ENCODE results near the gene PEX26. TPM values are rescaled to one million over a fixed set of nuclear protein-coding genes. Genes with fewer than 3 reads are reported as not detected.
"Not testable (repeated sequence)": the region's sequence is repeated elsewhere in the genome, so short reads cannot be mapped to it uniquely, and the experiment has no call there.

Gene PEX26
- total RNA-seq, 1 experiment from 2014 or later = 19.2 TPM

DNA sequence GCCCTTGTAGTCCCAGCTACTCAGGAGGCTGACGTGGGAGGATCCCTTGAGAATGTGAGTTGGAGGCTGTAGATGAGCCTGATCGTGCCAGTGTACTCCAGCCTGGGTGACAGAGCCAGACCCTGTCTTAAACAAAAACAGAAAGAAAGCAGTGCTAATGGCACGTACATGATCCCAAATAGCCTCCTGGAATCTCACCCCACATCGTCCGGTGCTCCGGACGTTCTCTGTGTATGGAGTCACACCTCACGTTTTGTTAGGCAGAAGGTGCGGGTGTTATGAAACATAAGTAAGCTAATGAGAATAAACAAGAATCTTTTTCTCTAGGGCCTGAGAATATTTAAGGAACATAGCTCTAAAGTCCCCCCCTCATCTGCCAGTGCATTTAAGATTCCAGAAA, 29.7 kb upstream of the PEX26 start:
- H3K27me3 ChIP-seq (replicated peaks) = no peaks in the 10 kb centered on the region
- H3K36me3 ChIP-seq = no peaks in the 10 kb centered on the region
- H3K4me3 ChIP-seq = no peak overlapping the region
- no peak overlapping the region for H3K27ac ChIP-seq
- no peaks in the 10 kb centered on the region for H3K4me1 ChIP-seq (replicated peaks)
- H3K9me3 ChIP-seq (replicated peaks) = no peaks in the 10 kb centered on the region
- DNase-seq (ENCODE audit: low read depth in 1 of 2, low spot score in 2 of 2) = no peak

DNA sequence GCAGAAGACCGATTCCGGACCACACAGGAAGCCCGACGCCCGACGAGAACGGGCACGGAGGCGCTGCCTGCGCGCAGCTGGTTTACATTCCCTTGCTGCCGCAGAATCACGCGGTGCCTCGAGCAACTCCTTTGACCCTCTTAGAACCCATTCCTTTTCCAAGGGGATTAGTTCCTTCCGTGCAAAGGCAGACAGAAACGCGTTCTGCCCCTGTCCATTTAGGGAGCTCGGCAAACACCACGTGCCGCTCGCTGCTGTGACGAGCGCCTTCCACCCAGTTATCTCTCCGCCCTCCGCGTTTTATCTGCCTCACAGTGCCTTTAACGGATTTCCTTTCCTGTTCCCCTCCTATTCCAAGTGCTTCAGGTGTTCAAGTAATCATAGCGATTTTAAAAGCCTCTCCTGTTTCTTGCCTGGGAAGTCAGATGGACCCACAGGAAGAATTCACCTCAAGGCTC, 29.3 kb upstream of the PEX26 start:
- H3K4me3 ChIP-seq = no peak overlapping the region
- H3K9me3 ChIP-seq (replicated peaks) = no peaks in the 10 kb centered on the region
- H3K27me3 ChIP-seq (replicated peaks) = no peaks in the 10 kb centered on the region
- no peak for DNase-seq (ENCODE audit: low read depth in 1 of 2, low spot score in 2 of 2)
- no peaks in the 10 kb centered on the region for H3K4me1 ChIP-seq (replicated peaks)
- H3K27ac ChIP-seq = no peak overlapping the region
- no peaks in the 10 kb centered on the region for H3K36me3 ChIP-seq

DNA sequence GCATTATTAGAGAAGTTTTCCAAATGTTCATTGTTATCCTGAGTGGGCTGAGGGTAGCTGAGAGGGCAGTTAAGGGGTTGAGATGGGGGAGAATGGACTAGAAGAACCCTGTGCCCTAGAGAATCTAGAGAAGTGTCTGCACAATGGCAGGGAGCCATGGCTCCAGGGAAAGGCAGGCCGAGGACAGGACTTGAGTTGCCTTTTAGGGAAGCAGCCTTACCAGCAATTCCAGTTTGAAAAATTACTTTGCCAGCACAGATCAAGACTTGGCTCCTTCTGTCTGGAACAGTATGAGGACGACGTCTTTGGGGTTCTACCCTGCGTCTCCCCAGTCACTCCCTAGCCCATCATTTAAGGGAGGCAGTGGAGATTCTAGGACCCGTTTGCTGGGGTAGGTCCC, 27.7 kb upstream of the PEX26 start:
- Histone ChIP-seq H3K27me3 (replicated peaks) (no peaks in the 10 kb centered on the region), H3K27ac (no peak overlapping the region), H3K4me1 (replicated peaks) (no peaks in the 10 kb centered on the region), H3K4me3 (no peak overlapping the region), H3K9me3 (replicated peaks) (no peaks in the 10 kb centered on the region), H3K36me3 (no peaks in the 10 kb centered on the region)
- DNase-seq (ENCODE audit: low read depth in 1 of 2, low spot score in 2 of 2) = no peak

DNA sequence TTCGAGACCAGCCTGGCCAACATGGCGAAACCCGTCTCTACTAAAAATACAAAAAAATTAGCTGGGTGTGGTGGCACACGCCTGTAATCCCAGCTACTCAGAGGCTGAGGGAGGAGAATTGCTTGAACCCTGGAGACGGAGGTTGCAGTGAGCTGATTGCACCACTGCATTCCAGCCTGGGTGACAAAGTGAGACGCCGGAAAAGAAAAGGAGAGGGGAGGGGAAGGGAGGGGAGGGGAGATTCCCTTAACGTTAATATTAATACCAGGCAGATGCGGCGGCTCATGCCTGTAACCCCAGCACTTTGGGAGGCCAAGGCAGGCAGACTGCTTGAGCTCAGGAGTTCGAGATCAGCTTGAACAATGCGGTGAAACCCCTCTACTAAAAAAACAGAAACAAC, 26.7 kb upstream of the PEX26 start:
- H3K9me3 ChIP-seq (replicated peaks); H3K36me3 ChIP-seq; H3K4me3 ChIP-seq; DNase-seq (ENCODE audit: low read depth in 1 of 2, low spot score in 2 of 2); H3K27ac ChIP-seq; H3K27me3 ChIP-seq (replicated peaks); H3K4me1 ChIP-seq (replicated peaks): not testable (repeated sequence)

DNA sequence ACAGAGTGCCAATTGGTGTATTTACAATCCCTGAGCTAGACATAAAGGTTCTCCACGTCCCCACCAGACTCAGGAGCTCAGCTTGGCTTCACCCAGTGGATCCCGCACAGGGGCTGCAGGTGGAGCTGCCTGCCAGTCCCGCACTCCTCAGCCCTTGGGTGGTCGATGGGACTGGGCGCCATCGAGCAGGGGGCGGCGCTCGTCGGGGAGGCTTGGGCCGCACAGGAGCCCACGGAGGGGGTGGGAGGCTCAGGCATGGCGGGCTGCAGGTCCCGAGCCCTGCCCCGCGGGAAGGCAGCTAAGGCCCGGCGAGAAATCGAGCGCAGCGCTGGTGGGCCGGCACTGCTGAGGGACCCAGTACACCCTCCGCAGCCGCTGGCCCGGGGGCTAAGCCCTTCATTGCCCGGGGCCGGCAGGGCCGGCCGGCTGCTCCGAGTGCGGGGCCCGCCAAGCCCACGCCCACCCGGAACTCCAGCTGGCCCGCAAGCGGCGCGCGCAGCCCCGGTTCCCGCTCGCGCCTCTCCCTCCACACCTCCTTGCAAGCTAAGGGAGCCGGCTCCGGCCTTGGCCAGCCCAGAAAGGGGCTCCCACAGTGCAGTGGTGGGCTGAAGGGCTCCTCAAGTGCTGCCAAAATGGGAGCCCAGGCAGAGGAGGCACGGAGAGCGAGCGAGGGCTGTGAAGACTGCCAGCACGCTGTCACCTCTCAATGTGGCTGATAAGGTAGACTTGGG, 24.4 kb upstream of the PEX26 start:
- peaks cover 30% of the 10 kb centered on the region for H3K4me1 ChIP-seq (replicated peaks)
- DNase-seq (ENCODE audit: low read depth in 1 of 2, low spot score in 2 of 2); H3K27ac ChIP-seq: not testable (repeated sequence)

DNA sequence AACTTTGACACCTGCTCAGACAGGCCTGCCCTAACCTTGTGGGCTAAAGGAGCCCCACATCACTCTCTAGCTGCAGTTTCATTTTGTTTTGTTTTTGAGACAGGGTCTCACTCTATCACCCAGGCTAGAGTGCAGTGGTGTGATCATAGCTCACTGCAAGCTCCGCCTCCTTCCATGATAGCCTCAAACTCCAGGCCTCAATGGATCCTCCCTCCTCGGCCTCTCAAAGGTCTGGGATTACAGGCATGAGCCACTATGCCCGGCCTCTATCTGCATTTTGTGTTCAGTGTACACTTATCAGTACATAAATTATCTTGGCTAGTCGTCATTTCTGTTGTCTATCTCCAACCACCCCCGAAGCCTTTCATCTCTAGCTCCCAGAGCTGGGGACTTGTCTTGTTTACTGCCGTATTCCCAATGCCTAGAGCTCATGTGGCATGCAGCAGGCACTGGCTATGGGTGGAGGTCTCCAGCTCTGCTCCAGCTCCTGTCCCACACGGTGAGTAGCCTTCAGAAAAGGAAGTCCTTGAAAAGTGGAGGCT, 22.1 kb upstream of the PEX26 start:
- H3K27ac ChIP-seq = peak overlapping the region; percentile 41
- H3K4me3 ChIP-seq = no peak overlapping the region
- no peaks in the 10 kb centered on the region for H3K9me3 ChIP-seq (replicated peaks)
- peaks cover 31% of the 10 kb centered on the region for H3K4me1 ChIP-seq (replicated peaks)
- no peaks in the 10 kb centered on the region for H3K27me3 ChIP-seq (replicated peaks)
- no peaks in the 10 kb centered on the region for H3K36me3 ChIP-seq
- no peak for DNase-seq (ENCODE audit: low read depth in 1 of 2, low spot score in 2 of 2)

More for the DNA sequence above, 24.4 kb upstream of the PEX26 start:
- H3K4me3 ChIP-seq; H3K36me3 ChIP-seq; H3K27me3 ChIP-seq (replicated peaks); H3K9me3 ChIP-seq (replicated peaks): not testable (repeated sequence)

DNA sequence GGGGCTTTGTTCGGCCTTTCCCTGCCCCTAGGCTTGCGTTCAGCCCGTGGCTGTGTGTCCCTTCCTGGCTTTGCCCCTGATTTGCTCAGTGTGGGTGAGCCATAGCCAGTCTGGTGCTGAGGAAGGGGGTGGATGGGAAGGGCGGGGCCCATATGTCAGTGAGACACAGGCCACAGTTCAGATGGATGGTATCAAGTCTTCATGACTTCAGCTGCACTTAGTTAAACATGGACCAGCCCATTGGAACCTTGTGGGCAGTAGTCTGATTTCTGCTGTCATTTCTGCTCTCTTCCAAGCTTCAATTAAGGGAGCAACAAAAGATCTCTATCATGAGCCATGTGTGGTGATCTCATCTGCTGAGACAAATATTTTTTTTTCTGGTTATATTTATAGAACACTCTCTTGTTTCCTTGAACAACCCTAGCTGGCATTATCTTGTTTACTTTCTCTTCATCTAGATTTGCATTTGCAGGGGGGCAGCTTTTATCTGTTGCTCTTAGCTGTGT, 21.6 kb upstream of the PEX26 start:
- Histone ChIP-seq H3K4me3 (no peak overlapping the region), H3K36me3 (no peaks in the 10 kb centered on the region), H3K27ac (peak overlapping the region; percentile 41), H3K9me3 (replicated peaks) (no peaks in the 10 kb centered on the region), H3K4me1 (replicated peaks) (peaks cover 36% of the 10 kb centered on the region), H3K27me3 (replicated peaks) (no peaks in the 10 kb centered on the region)
- peak; percentile 56 to 67 for DNase-seq (ENCODE audit: low read depth in 1 of 2, low spot score in 2 of 2)

DNA sequence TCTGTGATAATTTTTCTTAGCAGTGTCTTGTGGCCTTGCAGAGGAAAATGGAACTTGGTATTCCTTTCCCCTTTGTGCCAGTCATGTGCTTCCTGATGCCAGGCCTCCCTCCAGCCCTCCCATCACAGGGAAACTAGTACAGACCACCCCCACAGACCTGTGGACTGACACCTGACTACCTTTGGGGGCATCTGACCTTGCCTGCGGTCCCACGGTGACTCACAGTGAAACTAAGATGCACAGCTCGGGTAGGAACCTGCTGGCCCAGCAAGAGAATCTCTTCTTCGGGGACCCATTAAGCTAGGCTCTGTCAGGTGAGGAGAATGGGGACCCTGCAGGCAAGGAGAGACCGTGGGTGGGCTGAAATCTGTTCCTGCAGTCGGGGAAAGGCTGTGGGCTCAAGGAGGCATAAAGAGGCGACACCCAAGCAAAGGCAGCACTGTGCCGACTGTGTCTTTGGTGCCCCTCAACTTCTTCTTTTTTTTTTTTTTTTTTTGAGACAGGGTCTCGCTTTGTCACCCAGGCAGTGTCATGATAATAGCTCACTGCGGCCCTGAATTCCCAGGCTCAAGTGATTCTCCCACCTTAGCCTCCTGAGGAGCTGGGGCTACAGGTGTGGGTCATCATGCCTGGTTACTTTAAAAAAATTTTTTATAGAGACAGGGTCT, 20.8 kb upstream of the PEX26 start:
- no peaks in the 10 kb centered on the region for H3K27me3 ChIP-seq (replicated peaks)
- H3K36me3 ChIP-seq = no peaks in the 10 kb centered on the region
- no peak overlapping the region for H3K4me3 ChIP-seq
- no peak for DNase-seq (ENCODE audit: low read depth in 1 of 2, low spot score in 2 of 2)
- peak overlapping the region; percentile 41 for H3K27ac ChIP-seq
- no peaks in the 10 kb centered on the region for H3K9me3 ChIP-seq (replicated peaks)
- H3K4me1 ChIP-seq (replicated peaks) = peaks cover 41% of the 10 kb centered on the region

DNA sequence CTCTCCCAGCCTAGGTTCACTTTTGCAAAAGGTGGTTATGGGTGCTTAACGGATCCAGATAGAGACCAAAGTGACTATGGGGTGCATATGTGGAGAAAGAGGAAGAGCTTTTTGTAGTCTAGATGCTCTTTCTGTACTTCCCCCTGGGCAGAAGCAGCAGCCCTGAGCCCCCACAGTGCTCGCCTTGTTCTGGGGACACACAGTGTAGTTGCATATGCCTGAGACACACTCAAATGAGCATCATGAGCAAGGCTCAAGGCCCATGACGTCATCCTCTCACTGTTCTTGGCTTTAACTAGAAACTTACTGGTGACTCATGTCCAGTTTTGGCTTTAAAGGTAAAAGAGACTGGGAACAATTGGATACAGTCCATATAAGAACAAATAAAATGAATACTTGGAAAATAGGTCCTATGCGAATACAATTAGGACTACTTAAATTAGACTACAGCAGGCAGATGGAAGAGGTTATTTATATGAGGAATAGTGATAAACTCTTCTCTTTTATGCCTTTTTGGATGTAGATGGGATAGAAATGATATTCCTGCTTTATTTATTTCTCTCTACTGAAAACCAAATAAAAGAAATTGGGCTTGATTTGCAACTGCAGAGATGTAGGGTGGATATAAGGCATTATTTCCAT, 20.1 kb upstream of the PEX26 start:
- no peak overlapping the region for H3K4me3 ChIP-seq
- no peaks in the 10 kb centered on the region for H3K27me3 ChIP-seq (replicated peaks)
- H3K27ac ChIP-seq = no peak overlapping the region
- H3K9me3 ChIP-seq (replicated peaks) = no peaks in the 10 kb centered on the region
- peak; percentile 76 to 83 for DNase-seq (ENCODE audit: low read depth in 1 of 2, low spot score in 2 of 2)
- no peaks in the 10 kb centered on the region for H3K36me3 ChIP-seq
- H3K4me1 ChIP-seq (replicated peaks) = peaks cover 42% of the 10 kb centered on the region

DNA sequence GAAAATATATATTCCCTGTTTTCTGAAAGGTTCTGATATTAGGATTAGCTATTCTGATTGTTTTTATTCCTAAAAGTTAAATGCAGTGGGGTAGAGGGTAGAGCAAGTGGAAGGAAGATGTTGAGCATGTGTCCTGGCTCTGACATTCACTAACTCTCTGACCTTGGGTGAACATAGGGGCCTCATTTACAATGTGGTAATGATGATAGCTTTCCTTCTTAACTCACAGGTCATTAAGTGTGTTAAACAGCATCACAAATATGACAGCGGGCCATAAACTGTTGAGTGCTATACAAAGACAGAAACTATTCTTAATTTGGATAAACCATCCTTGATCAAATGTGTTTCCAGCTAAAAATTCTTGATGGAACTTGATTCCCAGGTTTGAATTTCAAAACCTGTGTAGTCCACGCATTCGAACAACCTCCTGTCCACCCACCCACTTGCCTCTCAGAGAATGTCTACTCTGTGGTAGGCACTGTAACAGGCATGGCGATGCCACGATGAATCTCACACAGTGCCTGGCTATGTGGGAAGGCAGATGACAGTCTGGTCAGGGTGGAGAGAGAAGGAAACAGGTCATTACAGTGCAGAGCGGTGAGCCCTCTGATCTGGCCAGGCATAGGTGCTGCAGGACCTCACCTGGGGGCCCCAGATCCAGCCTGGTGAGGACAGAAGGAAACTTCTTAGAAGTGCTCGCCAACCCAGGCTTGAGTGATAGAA, 19.3 kb upstream of the PEX26 start:
- DNase-seq (ENCODE audit: low read depth in 1 of 2, low spot score in 2 of 2) = no peak
- H3K9me3 ChIP-seq (replicated peaks) = no peaks in the 10 kb centered on the region
- H3K4me3 ChIP-seq = no peak overlapping the region
- no peak overlapping the region for H3K27ac ChIP-seq
- no peaks in the 10 kb centered on the region for H3K27me3 ChIP-seq (replicated peaks)
- no peaks in the 10 kb centered on the region for H3K36me3 ChIP-seq
- peaks cover 50% of the 10 kb centered on the region for H3K4me1 ChIP-seq (replicated peaks)

DNA sequence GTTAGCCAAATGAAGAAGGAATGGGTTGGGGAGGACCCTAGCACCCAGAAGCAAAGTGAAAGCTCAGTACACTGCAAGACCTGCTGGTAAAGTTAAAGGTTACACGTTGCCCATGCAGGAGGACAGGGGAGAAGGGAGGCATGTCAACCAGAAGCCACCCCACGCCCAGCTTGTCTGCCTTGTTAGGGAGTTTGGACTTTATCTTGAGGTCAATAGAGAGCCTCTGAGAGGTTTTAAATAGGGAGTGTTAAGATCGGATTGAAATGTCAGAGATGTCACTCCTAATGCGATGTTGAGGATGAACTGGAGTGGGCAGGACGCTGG, 18.7 kb upstream of the PEX26 start:
- no peak overlapping the region for H3K4me3 ChIP-seq
- H3K27me3 ChIP-seq (replicated peaks) = no peaks in the 10 kb centered on the region
- H3K36me3 ChIP-seq = no peaks in the 10 kb centered on the region
- H3K9me3 ChIP-seq (replicated peaks) = no peaks in the 10 kb centered on the region
- DNase-seq (ENCODE audit: low read depth in 1 of 2, low spot score in 2 of 2) = no peak
- peaks cover 52% of the 10 kb centered on the region for H3K4me1 ChIP-seq (replicated peaks)
- H3K27ac ChIP-seq = no peak overlapping the region

DNA sequence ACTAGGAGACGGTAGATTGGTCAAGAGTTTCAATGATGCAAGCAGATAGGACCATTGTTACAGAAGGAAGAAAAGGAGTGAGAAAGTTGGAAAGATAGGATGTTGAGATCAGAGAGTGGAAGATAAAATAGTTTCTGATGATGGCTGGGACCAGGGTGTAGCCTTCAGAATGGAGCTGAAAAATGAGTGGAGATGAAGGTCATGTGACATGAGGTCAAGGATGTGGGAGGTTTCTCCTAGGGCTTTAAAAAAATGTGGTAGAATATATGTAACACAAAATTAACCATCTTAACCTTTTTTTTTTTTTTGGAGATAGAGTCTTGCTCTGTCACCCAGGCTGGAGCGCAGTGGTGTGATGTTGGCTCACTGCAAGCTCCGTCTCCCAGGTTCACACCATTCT, 18.3 kb upstream of the PEX26 start:
- H3K4me1 ChIP-seq (replicated peaks) = peaks cover 52% of the 10 kb centered on the region
- DNase-seq (ENCODE audit: low read depth in 1 of 2, low spot score in 2 of 2) = no peak
- H3K36me3 ChIP-seq = no peaks in the 10 kb centered on the region
- no peaks in the 10 kb centered on the region for H3K27me3 ChIP-seq (replicated peaks)
- H3K27ac ChIP-seq = no peak overlapping the region
- H3K9me3 ChIP-seq (replicated peaks) = no peaks in the 10 kb centered on the region
- no peak overlapping the region for H3K4me3 ChIP-seq

DNA sequence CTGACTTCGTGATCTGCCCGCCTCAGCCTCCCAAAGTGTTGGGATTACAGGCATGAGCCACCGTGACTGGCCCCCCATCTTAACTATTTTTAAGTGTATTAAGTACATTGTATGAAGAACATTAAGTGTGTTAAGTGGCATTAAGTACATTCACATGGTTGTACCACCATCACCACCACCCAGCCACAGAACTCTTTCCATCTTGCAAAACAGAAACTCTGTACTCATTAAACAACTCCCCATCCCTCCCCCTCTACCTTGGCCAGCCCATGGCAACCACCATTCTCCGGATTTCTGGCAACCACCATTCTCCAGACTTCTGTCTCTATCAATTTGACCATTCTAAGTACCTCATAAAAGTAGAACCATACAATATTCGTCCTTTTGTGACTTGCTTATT, 17.8 kb upstream of the PEX26 start:
- Histone ChIP-seq H3K27ac (no peak overlapping the region), H3K27me3 (replicated peaks) (no peaks in the 10 kb centered on the region), H3K9me3 (replicated peaks) (no peaks in the 10 kb centered on the region), H3K4me1 (replicated peaks) (peaks cover 52% of the 10 kb centered on the region), H3K4me3 (no peak overlapping the region), H3K36me3 (no peaks in the 10 kb centered on the region)
- no peak for DNase-seq (ENCODE audit: low read depth in 1 of 2, low spot score in 2 of 2)

All from SJSA1 (cell line).